Measurements from ENCODE around the gene TLE4.
A peak's percentile ranks its signal among the peaks of the same experiment; 100 is the strongest.

The TLE4 gene

DNA sequence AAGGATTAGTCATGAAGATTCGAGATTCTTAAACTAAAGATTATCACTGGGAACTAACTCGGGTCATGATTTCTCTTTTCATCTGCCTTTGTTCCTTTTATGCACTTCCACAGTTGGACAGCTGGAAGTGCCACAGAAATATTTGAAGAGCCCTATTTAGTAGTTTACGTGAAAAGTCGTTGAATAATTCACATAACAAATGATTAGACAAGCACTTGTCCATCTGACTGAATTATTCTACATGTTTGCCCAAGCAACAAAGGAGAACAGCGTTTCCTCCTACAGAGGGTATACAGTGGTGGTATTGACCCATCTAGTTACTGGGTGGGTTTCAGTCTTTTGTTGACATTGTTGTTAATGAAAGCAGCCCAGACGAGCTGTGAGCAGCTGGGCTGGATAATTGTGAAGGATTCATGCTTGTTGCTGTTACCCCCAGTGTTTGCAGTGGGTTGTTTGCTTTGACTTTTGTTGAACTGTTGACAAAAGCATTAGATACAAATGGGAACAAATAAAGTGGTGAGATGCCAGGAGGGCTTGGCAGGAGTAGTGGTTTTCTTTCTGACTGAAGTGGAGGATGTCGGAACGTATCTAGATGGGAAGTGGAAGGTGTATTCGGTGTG, 96.2 kb downstream of the TLE4 start:
- no peak for DNase-seq

DNA sequence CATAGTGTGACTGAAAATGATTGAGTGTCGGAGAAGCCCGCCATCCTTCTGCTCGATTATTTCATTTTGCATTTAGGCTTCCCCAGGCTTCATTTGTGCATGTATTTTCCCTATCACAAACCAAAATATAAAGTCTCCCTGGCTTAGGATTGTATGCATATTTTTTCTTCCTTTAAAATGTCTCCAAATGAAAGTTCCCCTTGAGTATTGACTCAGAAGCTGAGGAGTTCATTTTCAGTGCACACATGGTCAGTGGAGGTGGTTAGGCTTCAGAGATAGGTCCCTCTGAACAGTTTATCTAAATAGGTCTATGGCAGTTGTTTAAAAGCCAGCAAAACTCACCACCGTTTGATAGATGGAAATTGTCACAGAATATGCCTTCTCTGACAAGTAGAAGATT, 97.2 kb downstream of the TLE4 start:
- DNase-seq, result no peak

DNA sequence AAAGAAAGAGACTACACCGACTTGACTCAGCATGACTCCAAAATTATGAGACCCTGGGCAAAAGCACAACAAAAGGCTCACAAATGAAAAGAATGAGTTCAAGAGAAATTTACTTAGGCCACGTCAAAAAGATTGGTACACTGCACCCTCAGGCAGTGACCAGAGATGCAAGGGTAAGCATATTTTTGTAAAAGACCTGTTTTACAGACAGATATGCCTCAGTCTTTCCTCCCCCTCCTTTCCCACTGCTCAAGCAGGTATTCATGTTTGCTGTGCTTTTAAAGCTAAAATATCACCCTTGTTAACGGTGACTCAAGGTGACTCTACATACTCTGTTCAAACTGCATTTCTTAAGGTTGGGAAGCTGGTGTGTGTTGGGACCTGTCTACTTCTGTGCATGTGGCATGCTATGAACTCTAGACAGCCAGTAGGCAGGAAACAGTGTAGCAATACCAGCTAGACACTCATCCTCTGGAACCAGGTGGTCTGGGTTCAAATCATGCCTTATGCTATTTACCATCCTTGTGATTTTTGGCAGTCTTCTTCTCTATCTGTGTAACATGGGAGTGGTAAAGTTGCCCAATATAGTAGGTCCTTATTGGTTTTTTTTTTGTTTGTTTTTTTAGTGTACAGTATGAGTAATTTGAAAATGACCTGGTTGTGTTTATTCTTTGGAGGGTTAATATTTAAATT, 98.7 kb downstream of the TLE4 start:
- no peak for DNase-seq

DNA sequence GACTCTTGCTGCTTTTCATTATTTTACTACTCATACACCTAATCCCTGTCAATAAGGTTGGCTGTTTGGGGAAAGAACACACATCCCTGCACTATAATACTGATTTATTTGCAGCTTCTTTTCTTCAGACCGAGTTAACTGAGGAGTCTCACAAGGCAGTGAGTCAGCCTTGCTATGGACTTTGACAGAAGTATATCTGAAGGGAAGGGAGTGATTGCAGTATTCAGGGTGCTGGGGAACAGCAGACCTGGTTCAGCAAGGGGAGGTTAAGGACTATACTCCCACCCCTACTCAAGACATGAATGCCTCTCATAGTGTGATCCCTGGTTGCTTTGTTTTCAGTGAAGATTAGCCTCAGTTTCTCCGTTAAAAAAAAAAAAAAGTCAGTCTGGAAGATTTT, 99.8 kb downstream of the TLE4 start:
- no peak for DNase-seq

DNA sequence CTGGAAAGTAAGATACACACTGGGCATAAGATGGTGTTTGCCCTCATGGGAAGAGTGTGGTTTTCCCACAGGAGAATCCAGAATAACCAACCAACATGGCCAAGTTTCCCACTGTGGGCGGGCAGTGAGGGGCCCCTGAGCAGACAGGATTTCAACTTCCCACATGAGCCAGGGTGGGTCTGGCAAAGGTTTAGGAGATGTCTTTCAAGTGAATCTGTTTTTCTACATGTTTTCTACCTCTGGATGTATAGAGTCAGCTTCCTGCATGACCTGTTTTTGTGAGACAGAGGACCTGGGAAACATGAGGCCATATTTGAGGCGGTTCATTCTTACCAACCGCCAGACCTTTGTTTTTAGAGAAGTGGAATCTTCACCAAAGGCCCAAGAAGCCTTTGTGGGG, 100.5 kb downstream of the TLE4 start:
- DNase-seq, result no peak

DNA sequence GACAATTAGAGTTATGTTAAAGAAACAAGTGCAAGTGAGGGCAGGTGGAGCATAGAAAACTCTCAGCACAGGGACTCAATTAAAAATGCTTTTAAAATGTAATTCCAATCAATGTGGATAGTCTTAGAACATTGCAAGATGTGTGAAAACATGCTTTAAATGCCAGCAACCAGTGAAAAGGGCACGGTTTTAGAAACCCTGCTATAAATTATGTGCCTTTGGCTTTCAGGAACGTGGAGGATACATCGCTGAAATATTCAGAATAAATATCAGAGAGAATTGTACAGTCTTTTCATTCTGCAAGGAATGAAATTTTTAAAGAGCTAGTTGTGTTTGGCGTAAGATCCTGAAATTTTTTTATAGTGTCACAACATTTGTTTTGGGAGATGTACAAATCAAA, 101.1 kb downstream of the TLE4 start:
- no peak for DNase-seq

DNA sequence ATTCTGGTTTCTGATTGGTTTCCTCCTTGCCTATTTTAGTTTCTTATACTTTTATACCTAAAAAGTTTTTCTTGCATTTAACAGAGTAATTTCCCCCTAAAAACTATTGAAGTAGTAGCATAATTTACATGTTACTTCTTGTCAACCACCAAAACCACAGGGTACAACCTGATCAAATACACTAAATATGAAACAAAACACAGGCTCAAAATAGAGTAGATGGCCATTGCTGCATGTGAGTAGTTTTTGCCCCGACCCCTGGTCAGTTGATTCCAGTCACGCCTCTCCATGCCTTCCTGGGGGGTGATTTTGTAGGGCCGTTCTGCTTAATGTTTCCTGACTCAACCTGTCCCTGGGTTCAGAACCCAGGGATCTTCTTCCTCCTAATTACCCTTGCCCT, 101.8 kb downstream of the TLE4 start:
- no peak for DNase-seq

DNA sequence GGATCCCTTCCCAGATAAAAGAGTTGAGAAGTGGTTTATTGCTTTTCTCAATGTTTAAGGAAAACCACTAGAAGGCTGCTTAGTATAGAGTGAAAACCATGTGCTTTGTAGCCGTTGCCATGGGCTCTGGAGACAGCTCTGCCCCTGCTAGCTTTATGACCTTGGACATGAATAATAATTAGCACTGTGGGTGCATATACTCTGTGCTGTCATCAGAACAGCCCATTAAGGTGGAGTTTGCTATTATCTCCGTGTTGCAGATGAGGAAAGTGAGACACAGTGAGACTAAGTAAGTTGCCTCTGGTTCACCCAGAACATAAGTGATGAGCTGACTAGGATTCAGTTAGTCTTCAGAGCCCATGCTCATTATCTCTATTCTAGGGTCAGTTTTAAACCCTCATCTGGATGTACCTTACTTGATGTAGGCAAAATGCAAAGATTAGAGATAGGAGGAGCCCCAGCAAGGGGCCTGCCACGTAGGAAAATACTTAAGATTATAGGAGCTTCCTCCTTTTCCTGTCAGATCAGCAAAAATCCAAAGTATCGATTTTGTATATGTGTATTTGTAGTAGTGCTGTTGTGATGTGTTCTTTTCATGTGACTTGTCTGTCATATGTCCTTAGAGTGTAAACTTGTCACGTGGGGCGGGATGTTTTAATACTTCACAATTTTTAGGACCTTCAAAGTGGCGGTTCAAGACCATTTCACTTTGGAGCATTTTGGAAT, 102.5 kb downstream of the TLE4 start:
- DNase-seq, result no peak

DNA sequence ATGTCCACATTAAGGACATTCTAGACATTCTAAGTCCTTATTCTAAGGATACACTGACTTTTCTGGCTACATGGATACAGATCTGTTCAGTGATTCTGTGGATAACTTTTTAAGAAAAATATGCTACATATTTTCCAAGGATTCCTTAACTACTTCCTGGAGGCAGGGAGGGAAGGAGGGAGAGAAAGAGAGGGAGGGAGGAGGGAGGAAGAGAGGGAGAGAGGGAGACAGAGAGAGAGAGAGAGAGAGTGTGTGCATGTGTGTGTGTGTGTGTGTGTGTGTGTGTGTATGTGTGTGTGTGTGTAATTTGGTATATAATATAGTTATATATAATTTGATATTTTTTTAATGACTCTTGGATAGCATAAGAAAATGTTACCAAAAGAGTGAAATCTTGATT, 109.8 kb downstream of the TLE4 start:
- DNase-seq, result no peak

DNA sequence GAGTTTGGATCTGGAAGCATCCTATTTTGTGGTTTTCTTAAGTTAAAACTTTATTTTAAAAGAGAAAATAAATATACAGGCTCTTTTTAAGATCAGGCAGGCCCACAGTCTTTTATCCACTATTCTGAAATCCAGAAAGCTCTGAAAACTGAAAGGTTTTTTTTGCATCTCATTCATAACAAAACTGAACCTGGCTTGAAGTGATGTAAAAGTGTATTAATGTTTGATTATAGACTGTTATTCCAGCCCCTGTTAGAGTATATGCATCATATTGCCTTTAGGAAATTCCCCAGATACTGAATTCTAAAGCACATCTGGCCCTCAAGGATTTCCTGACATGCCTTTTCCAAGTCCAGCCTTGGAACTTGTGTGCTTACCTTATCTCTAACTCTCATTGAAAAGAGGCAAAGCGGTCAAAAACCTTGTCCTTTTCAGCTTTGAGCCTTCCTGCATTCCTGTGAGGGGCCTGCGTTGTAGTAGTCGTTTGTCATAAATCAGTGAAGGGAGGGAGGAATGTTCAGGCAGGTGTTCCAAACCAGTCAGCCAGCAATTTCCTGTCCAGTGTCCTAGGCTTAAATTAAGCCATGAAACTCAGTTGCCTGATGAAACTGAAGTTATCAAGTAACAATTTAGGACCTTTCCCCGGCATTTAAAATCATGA, 110.4 kb downstream of the TLE4 start:
- DNase-seq, result no peak

DNA sequence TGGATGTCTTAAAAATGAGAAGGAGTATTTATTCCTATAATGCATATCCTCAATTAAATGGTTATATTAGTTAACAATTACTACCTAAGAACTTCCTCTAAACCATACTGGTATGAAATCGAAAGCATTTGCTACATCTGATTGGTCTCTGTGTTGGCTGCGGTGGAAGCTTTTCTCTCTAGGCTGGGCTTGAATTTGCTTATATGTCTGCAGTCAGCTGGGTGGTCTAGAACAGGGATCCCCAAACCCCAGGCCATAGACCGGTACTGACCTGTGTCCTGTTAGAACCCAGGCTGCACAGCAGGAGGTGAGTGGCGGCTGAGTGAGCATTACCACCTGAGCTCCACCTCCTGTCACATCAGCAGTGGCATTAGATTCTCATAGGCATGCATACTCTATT, 112.3 kb downstream of the TLE4 start:
- no peak for DNase-seq

DNA sequence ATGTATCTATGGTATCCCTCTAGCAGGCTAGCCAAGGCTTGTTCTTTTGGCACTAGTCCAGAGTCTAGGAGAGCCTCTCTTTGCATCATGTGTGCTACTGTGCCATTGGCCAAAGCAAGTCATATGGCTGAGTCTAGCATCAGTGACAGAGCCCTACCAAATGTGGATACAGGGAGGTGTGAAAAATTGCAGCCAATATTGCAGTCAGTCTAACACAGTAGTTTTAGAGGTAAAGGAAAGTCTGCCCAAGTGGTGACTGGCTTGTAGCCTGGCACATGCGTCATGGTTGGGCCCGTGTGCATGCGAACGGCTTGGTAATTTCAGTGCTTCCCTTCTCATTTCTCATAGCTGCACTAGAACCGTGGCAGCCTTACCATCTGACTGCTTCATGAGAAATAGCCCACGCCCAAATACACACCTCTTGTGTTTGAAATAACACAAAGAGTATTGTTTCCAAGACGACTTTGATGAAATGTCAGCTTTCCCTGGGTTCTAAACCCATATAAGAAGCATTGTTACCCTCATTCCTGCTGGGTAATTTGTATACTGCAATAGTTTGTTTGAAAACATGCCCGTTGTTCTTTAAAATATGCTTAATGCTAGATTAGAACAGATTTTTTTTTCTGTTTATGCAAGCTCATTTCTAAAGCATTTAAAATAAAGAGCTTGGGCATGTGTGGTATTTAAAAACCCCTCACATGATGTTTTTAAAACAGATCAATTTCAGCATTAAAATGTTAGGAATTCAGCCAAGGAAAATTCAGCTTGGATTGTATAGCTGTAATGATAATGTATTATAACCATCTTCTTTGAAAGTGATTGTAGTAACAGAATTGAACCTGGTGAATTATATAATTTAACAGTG, 113.2 kb downstream of the TLE4 start:
- DNase-seq, result no peak

DNA sequence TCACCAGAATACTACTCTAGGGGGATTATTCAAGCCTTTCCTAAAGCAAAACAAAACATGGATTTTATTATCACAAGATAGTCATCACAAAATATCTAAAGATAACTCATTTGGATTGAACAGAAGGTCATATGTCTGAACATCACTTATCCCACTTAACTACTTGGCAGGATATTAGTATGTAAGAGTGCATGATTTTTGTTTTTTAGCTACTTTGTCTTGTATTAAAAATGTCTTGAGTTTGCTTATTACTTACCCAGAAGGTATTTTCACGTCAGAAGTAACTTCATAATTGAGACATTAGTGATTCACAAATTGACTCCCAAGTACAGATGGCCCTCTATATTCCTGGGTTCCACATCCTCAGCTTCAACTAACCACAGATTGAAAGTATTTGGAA, 113.8 kb downstream of the TLE4 start:
- no peak for DNase-seq

DNA sequence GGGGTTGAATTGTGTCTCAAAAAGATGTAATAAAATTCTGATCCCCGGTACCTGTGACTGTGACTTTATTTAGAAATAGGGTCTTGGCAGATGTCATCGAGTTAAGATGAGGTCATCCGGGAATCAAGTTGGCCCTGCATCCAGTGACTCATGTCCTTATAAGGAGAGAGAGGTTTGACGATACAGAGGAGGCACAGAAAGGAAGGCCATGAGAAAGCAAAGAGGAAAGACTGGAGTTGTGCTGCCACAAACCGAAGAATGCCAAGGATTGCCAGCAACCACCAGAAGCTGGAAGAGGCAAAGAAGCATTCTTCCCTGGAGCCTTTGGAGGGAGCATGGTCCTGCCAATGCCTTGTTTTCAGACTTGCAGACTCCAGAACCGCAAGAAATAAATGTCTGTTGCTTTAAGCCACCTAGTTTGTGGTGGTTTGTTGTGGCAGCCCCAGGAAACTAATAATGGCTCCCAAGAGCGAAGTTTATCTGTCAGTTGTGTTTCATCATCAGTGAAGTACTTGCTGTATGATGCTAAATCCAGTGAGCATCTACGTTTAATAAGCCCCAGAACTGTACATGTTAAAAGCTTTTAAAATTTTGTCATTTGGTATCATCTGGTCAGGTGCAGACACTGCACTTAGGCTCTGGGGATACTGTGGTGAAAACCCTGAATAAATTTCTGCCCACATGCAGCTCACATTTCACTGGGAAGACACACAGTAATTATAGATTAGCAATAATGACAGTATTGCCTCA, 114.8 kb downstream of the TLE4 start:
- DNase-seq, result no peak

DNA sequence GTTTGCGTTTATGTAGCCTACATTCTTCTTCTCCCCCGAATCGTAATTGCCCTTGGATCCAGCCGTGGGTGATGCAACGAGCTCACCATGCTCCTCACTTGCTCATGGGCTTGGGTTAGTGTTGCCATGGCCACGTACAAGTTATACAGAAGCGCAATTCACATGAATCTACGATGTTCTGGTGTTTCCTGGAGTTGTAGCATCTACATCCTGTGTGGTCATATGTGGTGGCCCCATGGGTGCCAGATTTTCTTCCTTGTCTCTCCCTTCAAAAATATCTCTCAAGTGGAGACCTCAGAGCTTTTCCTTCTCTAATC, 115.3 kb downstream of the TLE4 start:
- peak in 1 of 2 experiments; percentile 4 for DNase-seq

DNA sequence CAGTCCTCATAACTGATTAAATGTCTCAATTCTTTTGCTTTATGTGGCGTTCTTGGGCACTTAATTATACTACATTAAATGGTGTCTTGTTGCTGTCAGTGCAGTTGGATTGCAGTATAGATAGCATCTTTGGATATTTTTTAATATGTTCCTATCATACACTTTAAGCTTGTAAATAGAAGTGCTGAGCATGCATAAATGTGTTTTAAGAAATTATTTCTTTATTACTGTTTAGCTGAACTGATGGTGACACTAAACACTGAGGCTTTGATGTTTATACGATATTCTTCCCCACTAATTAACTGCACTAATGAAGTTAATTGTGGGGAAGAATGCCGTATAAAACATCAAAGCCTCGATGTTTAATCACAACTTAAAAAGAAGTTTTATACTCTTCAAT, 116.6 kb downstream of the TLE4 start:
- DNase-seq, result no peak

DNA sequence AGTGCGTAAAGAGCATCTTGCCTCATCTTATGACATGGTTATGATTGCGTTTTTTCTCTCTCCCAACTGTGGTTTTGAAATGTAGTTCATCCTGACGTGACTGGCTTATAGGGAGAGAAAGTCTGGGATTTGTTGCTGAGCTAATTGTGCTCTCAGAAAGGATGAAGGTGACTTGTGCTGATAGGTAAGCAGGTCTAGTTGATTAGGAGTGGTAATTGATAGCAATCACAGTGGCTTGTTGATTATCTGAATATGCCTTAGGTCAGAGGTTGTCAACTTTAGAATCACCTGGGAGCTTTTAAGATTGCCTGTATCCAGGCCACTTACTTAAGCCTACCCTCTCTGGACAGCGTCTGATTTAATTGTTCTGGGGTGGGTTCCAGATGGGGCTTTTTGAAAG, 117.8 kb downstream of the TLE4 start:
- no peak for DNase-seq

DNA sequence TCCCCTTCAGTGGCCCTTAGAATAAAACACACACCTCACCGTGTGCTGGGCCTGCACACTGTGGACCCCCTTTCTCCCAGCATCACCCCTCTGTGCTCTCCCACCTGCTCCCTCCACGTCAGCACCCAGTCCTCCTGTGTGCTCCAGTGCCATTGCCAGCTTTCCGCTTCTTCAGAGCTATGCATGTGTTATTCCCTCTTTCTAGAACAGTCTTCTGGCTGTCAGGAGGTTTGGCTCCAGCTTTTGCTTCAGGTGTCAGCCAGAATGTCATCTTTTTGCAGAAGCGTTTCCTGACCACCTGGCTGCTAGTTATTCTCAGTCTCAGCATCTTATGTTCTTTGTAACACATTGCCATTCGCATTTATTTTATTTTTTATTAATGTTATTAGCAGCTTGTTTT, 119.7 kb downstream of the TLE4 start:
- no peak for DNase-seq

DNA sequence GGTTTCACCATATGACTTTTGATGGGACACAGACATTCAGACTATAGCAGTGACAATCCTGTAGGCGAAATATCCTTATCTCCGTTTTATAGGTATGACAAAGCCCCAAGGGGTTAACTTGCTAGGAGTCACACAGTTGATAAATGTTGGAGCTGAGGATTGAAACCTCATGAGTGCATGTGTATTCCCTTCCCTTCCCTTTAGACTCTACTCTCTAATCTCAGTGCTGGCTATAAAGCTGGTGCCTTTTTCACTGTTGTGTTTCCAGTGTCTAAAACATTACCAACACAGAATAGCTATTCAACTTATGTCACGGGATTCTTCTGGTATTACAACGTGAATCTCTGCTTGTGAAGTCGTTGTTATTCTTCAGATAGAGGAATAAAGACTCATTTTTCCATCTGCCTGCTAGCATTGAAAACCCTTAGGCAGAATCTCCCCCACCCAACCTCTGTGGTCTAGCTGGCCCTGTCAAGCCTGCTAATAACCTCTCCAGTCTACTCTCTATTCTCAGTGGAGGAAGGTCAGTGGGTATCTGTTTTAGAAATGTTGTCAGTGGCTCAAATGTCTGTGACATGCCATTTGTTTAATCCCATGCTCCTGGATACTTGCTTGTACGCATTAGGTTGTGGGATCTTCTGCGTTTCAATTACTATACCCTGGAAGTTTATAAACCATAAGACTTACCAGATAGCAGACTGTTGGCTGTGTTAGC, 121.2 kb downstream of the TLE4 start:
- DNase-seq, result no peak

DNA sequence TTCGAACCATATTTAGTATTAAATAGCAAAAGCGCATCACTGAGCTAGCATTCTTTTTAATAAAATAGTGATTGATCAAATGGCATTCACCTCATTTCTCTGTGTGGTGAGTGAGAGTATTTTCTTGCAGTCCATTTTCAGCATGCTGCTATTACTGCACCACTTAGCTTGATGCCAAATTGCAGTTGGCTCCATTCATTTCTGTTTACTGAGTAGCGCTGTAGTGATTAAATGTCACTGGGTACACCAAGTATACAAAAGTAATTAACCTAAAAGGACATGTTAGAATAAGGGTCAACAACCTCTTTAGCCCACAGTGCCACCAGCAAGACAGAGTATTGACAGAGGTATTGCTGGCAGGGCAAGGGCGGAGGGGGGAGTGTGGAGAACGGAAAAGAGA, 122.0 kb downstream of the TLE4 start:
- no peak for DNase-seq

DNA sequence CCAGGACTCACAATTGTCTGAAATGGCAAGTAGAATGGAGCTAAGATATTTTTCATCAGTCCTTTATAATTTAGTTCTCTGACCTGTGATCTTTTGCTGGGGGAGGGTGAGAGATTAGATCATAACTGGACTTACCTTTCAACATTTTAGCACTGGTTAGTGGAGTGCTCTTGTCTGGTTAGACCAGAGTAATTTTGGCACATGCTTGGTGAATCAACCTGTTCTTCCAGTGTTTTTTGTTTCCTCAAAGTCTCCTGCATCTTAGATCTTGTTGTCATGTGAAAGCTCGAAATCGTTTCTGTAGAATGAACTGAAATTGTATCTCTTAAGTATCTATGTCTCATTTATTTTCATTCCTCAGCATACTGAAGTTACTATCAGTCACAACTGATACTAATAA, 122.4 kb downstream of the TLE4 start:
- no peak for DNase-seq

Data from activated CD4-positive, alpha-beta T cell treated with anti-CD3 and anti-CD28 coated beads, Interleukin-2, amount 50 U/mL, for 4 hours (primary cell).